Fibroblast of skin of right quadriceps (primary cell): ENCODE data around the gene TLCD1.

Experiments used
- DNase-seq: peaks from one replicate; pipeline ENCODE4 v3.0.0-alpha.2; 2013

Gene TLCD1

GRCh38 chr17:28675490-28675889 lies 50.5 kb downstream of the TLCD1 start:
- DNase-seq, result no peak
